HepG2 (cell line): Measurements from ENCODE around the gene YBX2. TPM values are rescaled to one million over a fixed set of nuclear protein-coding genes. Genes with fewer than 3 reads are reported as not detected.

Experiments
- ATF7 ChIP-seq, 2 experiments: fragments of 450-650 bp in 1 of 2; sonication (generic) in 1 of 2; formaldehyde crosslinking in 1 of 2; IDR thresholded peaks; 2 replicates each; pipeline versions ENCODE4 v1.4.0 to v1.6.1; 2016 to 2020; ENCODE audit warnings: antibody characterized with exemption in 1 of 2, mild to moderate bottlenecking in 1 of 2, missing genetic modification reagents in 1 of 2
- EZH2 ChIP-seq: conservative IDR thresholded peaks from 2 replicates; pipeline ENCODE4 v1.6.1; 2012; ENCODE audit warnings: mild to moderate bottlenecking, low read depth, low read length, moderate library complexity
- HBP1 ChIP-seq: IDR thresholded peaks from 2 replicates; pipeline ENCODE4 v1.6.1; 2016; ENCODE audit warnings: low read depth, control low read depth
- HMG20B ChIP-seq: conservative IDR thresholded peaks from 2 replicates; pipeline ENCODE4 v1.6.1; 2016; ENCODE audit warnings: missing genetic modification reagents, missing compliant biosample characterization
- HNRNPL ChIP-seq: fragments of 200-400 bp; formaldehyde crosslinking; IDR thresholded peaks from 2 replicates; pipeline ENCODE4 v1.6.1; 2017; ENCODE audit warnings: mild to moderate bottlenecking, low read depth, low read length
- MED1 ChIP-seq: sonication (generic); formaldehyde crosslinking; IDR thresholded peaks from 2 replicates; pipeline ENCODE4 v1.4.0; 2020; ENCODE audit warnings: missing genetic modification reagents
- MTA1 ChIP-seq: sonication (generic); formaldehyde crosslinking; IDR thresholded peaks from 2 replicates; pipeline ENCODE4 v1.4.0; 2020; ENCODE audit warnings: missing genetic modification reagents, mild to moderate bottlenecking, borderline replicate concordance
- PHF21A ChIP-seq: sonication (generic); formaldehyde crosslinking; IDR thresholded peaks from 2 replicates; pipeline ENCODE4 v1.5.0; 2020; ENCODE audit warnings: mild to moderate bottlenecking, missing genetic modification reagents
- RERE ChIP-seq: IDR thresholded peaks from 2 replicates; pipeline ENCODE4 v1.6.1; 2016; ENCODE audit warnings: low read depth, missing genetic modification reagents, missing compliant biosample characterization
- SNRNP70 ChIP-seq: fragments of 200-400 bp; formaldehyde crosslinking; IDR thresholded peaks from 2 replicates; pipeline ENCODE4 v1.6.1; 2017; ENCODE audit warnings: mild to moderate bottlenecking, low read depth, low read length, moderate library complexity
- SP4 ChIP-seq: sonication (generic); formaldehyde crosslinking; IDR thresholded peaks from 2 replicates; pipeline ENCODE4 v1.8.1; 2023; ENCODE audit warnings: mild to moderate bottlenecking, missing genetic modification reagents
- ZBTB3 ChIP-seq: sonication (generic); formaldehyde crosslinking; IDR thresholded peaks from 2 replicates; pipeline ENCODE4 v1.4.0; 2020; ENCODE audit warnings: low read depth, mild to moderate bottlenecking, moderate library complexity, missing genetic modification reagents, borderline replicate concordance
- ZC3H13 ChIP-seq: sonication (generic); formaldehyde crosslinking; IDR thresholded peaks from 2 replicates; pipeline ENCODE4 v1.8.1; 2023; ENCODE audit warnings: mild to moderate bottlenecking, missing genetic modification reagents, moderate library complexity
- ZNF18 ChIP-seq: sonication (generic); formaldehyde crosslinking; IDR thresholded peaks from 2 replicates; pipeline ENCODE4 v1.8.0; 2022; ENCODE audit warnings: mild to moderate bottlenecking, missing genetic modification reagents; ENCODE audit not compliant: insufficient replicate concordance
- ZNF230 ChIP-seq: sonication (generic); formaldehyde crosslinking; IDR thresholded peaks from 2 replicates; pipeline ENCODE4 v1.4.0; 2020; ENCODE audit warnings: mild to moderate bottlenecking, missing genetic modification reagents
- ZNF451 ChIP-seq: sonication (generic); formaldehyde crosslinking; IDR thresholded peaks from 2 replicates; pipeline ENCODE4 v1.5.0; 2020; ENCODE audit warnings: mild to moderate bottlenecking, missing genetic modification reagents
- ZNF556 ChIP-seq: sonication (generic); formaldehyde crosslinking; IDR thresholded peaks from 2 replicates; pipeline ENCODE4 v1.4.0; 2020; ENCODE audit warnings: mild to moderate bottlenecking, missing genetic modification reagents, borderline replicate concordance
- ZNF710 ChIP-seq: sonication (generic); formaldehyde crosslinking; IDR thresholded peaks from 2 replicates; pipeline ENCODE4 v1.5.0; 2020; ENCODE audit warnings: mild to moderate bottlenecking, missing genetic modification reagents, borderline replicate concordance
- ZSCAN21 ChIP-seq: sonication (generic); formaldehyde crosslinking; IDR thresholded peaks from 2 replicates; pipeline ENCODE4 v1.8.0; 2022; ENCODE audit warnings: mild to moderate bottlenecking, missing genetic modification reagents, moderate library complexity, borderline replicate concordance
- polyA plus RNA-seq, 8 experiments: library from polyadenylated mRNA; depleted of rRNA in 3 of 8; stranded (reverse) in 7 of 8; unstranded in 1 of 8; fragments of >200 nt; fragmentation: Illumina TruSeq in 4 of 8; extraction: Trizol in 4 of 8; gene quantifications; 2 replicates each; pipeline versions ENCODE4 v1.2.1 to v1.2.3, GENCODE V29; 2011 to 2016; ENCODE audit warnings: low read depth in 4 of 8, missing spikeins in 1 of 8, mixed read lengths in 1 of 8; ENCODE audit not compliant: insufficient read depth in 1 of 8
- total RNA-seq, 5 experiments: library from RNA; depleted of rRNA; stranded (reverse); fragments of >200 nt; fragmentation: Illumina TruSeq; extraction: Trizol; gene quantifications; 2 replicates each; pipeline ENCODE4 v1.2.3, GENCODE V29; 2016; ENCODE audit warnings: low read depth in 1 of 5

YBX2 gene
- total and polyA plus RNA-seq, 2 of the 13 experiments (the other 11 are each of a cell fraction or from before 2014, with no cell fraction given): 0.12 to 0.22 TPM

GRCh38 chr17:7280519-7281073, 13.8 kb downstream of the YBX2 start (continued):
- TF ChIP-seq RERE (CRISPR knock-in tag) (no peak), MTA1 (CRISPR knock-in tag) (peak; percentile 83; the same call in 1 of the 2 replicates), ZNF556 (no peak), ZSCAN21 (CRISPR knock-in tag) (peak; percentile 79; the same call in 1 of the 2 replicates), HBP1 (CRISPR knock-in tag) (no peak), ZNF230 (CRISPR knock-in tag) (no peak; the same call in 1 of the 2 replicates), ZNF451 (peak; percentile 76; the same call in 1 of the 2 replicates), ZNF18 (CRISPR knock-in tag) (peak; percentile 45), EZH2 (no peak), SNRNP70 (no peak), ZC3H13 (0 out of 2 replicates have a peak, but pooled peaks have one; percentile 59), MED1 (CRISPR knock-in tag) (peak; percentile 71), HNRNPL (0 out of 2 replicates have a peak, but pooled peaks have one; percentile 57), ZNF710 (no peak), ZBTB3 (CRISPR knock-in tag) (0 out of 2 replicates have a peak, but pooled peaks have one; percentile 69), HMG20B (CRISPR knock-in tag) (no peak), SP4 (CRISPR knock-in tag) (peak; percentile 70; the same call in 1 of the 2 replicates), PHF21A (CRISPR knock-in tag) (no peak), ATF7 (IDR thresholded peaks at IDR 0.05) (no peak), ATF7 (CRISPR knock-in tag; IDR thresholded peaks at IDR 0.05) (no peak)
